CD8-positive, alpha-beta memory T cell (primary cell): ENCODE data around the gene PIK3CD. TPM values are rescaled to one million over a fixed set of nuclear protein-coding genes. Genes with fewer than 3 reads are reported as not detected.

ENCODE experiments used
- CTCF ChIA-PET: fragments of 350-600 bp; sonication (Branson Sonifier 250); formaldehyde crosslinking; loops from one replicate; lab custom pipeline; 2021; ENCODE audit warnings: antibody characterized with exemption; lab: Charles Lee
- POLR2A ChIA-PET: fragments of 350-600 bp; sonication (Branson Sonifier 250); formaldehyde crosslinking; loops from one replicate; lab custom pipeline; 2021; ENCODE audit warnings: antibody characterized with exemption; lab: Charles Lee
- DNase-seq, 5 donors: peaks; one replicate each; pipeline versions ENCODE4 v3.0.0 to v3.0.0-alpha.2; 2020 to 2022; ENCODE audit warnings: mixed read lengths in 1 of 5
- H3K27ac ChIP-seq: one replicate; pipeline ENCODE4 v1.7.0; 2013; ENCODE audit warnings: low read depth, mild to moderate bottlenecking, low read length, moderate library complexity
- H3K27me3 ChIP-seq: 2 replicates; pipeline ENCODE4 v1.7.0; 2013; ENCODE audit warnings: low read length, mild to moderate bottlenecking; ENCODE audit not compliant: insufficient read depth, poor library complexity, severe bottlenecking
- H3K36me3 ChIP-seq: 2 replicates; pipeline ENCODE4 v1.7.0; 2013; ENCODE audit warnings: mild to moderate bottlenecking, low read length, moderate library complexity; ENCODE audit not compliant: insufficient read depth
- H3K4me1 ChIP-seq: 2 replicates; pipeline ENCODE4 v1.7.0; 2013; ENCODE audit warnings: mild to moderate bottlenecking, low read length, moderate library complexity; ENCODE audit not compliant: insufficient read depth
- H3K4me3 ChIP-seq: 2 replicates; pipeline ENCODE4 v1.7.0; 2013; ENCODE audit warnings: mild to moderate bottlenecking, low read length
- H3K9me3 ChIP-seq: 2 replicates; pipeline ENCODE4 v1.7.0; 2013; ENCODE audit warnings: mild to moderate bottlenecking, low read length
- H3K27ac Mint-ChIP-seq, 8 donors: one replicate each; pipeline ENCODE4 v1.8.0; 2020 to 2021; ENCODE audit warnings: mixed read lengths in 8 of 8, mild to moderate bottlenecking in 6 of 8, inconsistent platforms in 3 of 8, moderate library complexity in 3 of 8
- H3K27me3 Mint-ChIP-seq, 2 donors: one replicate each; pipeline ENCODE4 v1.8.0; 2020 to 2021; ENCODE audit warnings: mixed read lengths in 2 of 2, mild to moderate bottlenecking in 1 of 2, moderate library complexity in 1 of 2
- H3K36me3 Mint-ChIP-seq, 3 donors: one replicate each; pipeline ENCODE4 v1.8.0; 2020 to 2021; ENCODE audit warnings: mixed read lengths in 3 of 3, inconsistent platforms in 1 of 3, mild to moderate bottlenecking in 1 of 3
- H3K4me1 Mint-ChIP-seq, 3 donors: one replicate each; pipeline ENCODE4 v1.8.0; 2020 to 2021; ENCODE audit warnings: mixed read lengths in 3 of 3, inconsistent platforms in 1 of 3, mild to moderate bottlenecking in 1 of 3
- H3K4me3 Mint-ChIP-seq, 7 donors: one replicate each; pipeline ENCODE4 v1.8.0; 2020 to 2021; ENCODE audit warnings: mixed read lengths in 7 of 7, mild to moderate bottlenecking in 6 of 7, moderate library complexity in 4 of 7, inconsistent platforms in 2 of 7
- H3K9me3 Mint-ChIP-seq, 5 donors: one replicate each; pipeline ENCODE4 v1.8.0; 2020 to 2022; ENCODE audit warnings: mixed read lengths in 5 of 5, mild to moderate bottlenecking in 3 of 5, moderate library complexity in 2 of 5, inconsistent platforms in 1 of 5
- polyA plus RNA-seq: library from polyadenylated mRNA; unstranded; fragments of 300-500 nt; fragmentation: Illumina TruSeq; gene quantifications from one replicate; pipeline ENCODE4 v1.2.3, GENCODE V29; 2021
- total RNA-seq, 2 experiments: library from RNA; stranded (reverse); gene quantifications; one replicate each; pipeline ENCODE4 v1.2.3, GENCODE V29; 2021

PIK3CD gene
- total and polyA plus RNA-seq, 3 experiments from 2014 or later, result 109 to 165 (median 157) TPM

DNA sequence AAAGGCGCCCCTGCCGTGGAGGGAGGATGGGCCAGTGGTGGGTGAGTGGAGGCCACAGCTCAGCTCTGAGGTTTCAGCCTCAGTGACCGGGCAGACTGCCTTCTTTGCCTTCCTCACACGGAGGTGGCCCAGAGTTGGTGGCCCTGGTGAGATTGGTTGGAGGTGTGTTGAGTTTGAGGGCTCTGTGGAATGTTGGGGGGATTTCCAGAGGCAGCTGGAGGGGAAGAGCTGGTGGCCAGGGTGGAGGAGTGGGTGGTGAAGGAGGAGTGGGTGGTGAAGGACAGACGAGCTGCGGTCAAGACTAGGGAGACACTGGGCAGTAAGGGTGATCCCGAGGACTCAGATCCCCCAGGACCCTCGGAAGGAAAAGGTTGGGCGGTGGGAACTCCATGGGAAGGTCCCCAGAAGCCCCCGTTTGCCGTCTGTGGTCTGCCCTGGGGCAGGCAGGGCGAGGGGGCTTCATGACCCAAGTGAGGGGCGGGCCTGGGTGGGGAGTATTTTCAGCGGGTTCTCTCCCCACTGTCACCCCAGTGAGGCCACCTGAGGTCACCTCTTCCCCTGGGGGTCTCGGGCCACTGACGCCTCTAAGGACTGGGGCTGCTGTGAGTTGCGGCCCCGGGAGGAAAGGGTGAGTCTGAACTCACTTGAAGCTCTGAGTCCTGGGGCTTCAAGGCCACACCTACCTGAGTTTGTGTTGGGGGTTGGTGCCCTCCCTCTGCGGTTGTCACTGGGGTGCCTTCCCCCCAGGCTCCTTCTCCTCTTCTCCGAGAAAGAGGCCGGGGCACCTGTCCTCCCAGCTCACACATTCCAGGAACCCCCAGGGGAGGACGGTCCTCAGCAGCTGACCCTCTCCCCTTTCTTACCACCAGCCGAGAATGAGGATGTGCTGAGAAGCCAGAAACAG is 22.7 kb upstream of the PIK3CD start:
- Histone ChIP-seq H3K9me3 (no peaks in the 10 kb centered on the region), H3K27me3 (no peaks in the 10 kb centered on the region), H3K4me1 (peaks cover 52% of the 10 kb centered on the region), H3K4me3 (peak overlapping the region; percentile 94), H3K27ac (peak overlapping the region; percentile 43), H3K36me3 (no peaks in the 10 kb centered on the region)
- H3K9me3 Mint-ChIP-seq, result peaks cover 0 to 1% (median 0%) of the 10 kb centered on the region in 5 donors
- H3K4me3 Mint-ChIP-seq, result peak overlapping the region; percentile 89 to 98 (median 97)
- CTCF ChIA-PET, result interaction anchor here (0.9 to 8.0 kb wide), 17 partner anchors 13 to 236 kb away, joined by 3 to 280 read pairs (median 10); partner anchors contain the start of gene PIK3CD
- POLR2A ChIA-PET, result interaction anchor here (0.5 to 6.0 kb wide), 13 partner anchors 9 to 131 kb away, joined by 3 to 161 read pairs (median 6); partner anchors contain the start of gene PIK3CD
- peaks cover 0 to 28% (median 2%) of the 10 kb centered on the region in 3 donors for H3K36me3 Mint-ChIP-seq
- peak; percentile 48 to 87 (median 74) for DNase-seq
- H3K4me1 Mint-ChIP-seq, result peaks cover 42 to 72% (median 68%) of the 10 kb centered on the region in 3 donors
- H3K27me3 Mint-ChIP-seq, result no peaks in the 10 kb centered on the region
- H3K27ac Mint-ChIP-seq, result peak overlapping the region; percentile 87 to 98 (median 93)

DNA sequence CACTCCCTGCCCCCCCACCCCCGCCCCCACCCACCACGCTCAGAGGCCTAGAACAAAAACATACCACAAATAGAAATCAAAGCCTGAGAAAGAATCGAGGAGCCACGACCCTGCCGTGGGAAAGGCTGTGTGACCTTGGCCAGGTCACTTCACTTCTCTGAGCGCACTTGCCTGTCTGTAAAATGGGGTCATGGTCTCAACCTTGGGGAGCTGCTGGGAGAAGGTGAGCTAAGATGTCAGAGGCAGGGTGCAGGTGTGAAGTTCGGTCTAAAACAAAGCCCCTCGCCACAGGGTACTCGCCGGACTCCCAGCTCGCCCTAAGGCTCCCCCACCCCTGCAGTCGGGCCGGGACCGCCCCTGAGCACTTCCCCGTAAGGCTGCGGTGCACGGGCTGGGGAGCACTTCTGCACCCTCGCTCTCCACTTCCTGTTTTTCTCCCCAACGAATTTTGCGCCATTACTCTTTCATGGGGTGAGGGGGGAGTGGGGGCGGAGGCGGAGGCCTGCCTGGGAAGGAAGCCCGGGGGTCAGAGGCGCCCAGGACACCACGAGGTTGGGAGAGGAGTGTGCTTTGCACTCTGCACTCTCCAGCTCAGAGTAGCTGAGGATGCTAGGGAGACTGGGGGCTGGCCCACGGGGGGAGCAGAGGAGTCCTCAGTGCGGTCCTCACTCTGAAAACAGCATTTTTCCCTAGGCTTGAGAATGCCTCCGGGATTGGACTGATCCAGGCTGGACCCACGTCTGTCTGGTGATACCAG is 21.9 kb upstream of the PIK3CD start:
- Mint-ChIP-seq H3K4me3 (peak overlapping the region; percentile 89 to 98 (median 97)), H3K27ac (peak overlapping the region; percentile 87 to 98 (median 93)), H3K4me1 (peaks cover 46 to 81% (median 71%) of the 10 kb centered on the region in 3 donors), H3K9me3 (peaks cover 0 to 1% (median 0%) of the 10 kb centered on the region in 5 donors), H3K27me3 (no peaks in the 10 kb centered on the region), H3K36me3 (peaks cover 0 to 34% (median 2%) of the 10 kb centered on the region in 3 donors)
- Histone ChIP-seq H3K4me3 (peak overlapping the region; percentile 94), H3K9me3 (no peaks in the 10 kb centered on the region), H3K36me3 (peaks cover 3% of the 10 kb centered on the region), H3K27me3 (no peaks in the 10 kb centered on the region), H3K4me1 (peaks cover 59% of the 10 kb centered on the region), H3K27ac (peak overlapping the region; percentile 76)
- peak; percentile 59 to 89 (median 75) for DNase-seq
- ChIA-PET POLR2A (interaction anchor here (0.5 to 6.0 kb wide), 13 partner anchors 8 to 131 kb away, joined by 3 to 161 read pairs (median 6); partner anchors contain the start of gene PIK3CD), CTCF (interaction anchor here (0.9 to 8.0 kb wide), 9 partner anchors 14 to 239 kb away, joined by 3 to 280 read pairs (median 8); partner anchors contain the start of gene PIK3CD)

DNA sequence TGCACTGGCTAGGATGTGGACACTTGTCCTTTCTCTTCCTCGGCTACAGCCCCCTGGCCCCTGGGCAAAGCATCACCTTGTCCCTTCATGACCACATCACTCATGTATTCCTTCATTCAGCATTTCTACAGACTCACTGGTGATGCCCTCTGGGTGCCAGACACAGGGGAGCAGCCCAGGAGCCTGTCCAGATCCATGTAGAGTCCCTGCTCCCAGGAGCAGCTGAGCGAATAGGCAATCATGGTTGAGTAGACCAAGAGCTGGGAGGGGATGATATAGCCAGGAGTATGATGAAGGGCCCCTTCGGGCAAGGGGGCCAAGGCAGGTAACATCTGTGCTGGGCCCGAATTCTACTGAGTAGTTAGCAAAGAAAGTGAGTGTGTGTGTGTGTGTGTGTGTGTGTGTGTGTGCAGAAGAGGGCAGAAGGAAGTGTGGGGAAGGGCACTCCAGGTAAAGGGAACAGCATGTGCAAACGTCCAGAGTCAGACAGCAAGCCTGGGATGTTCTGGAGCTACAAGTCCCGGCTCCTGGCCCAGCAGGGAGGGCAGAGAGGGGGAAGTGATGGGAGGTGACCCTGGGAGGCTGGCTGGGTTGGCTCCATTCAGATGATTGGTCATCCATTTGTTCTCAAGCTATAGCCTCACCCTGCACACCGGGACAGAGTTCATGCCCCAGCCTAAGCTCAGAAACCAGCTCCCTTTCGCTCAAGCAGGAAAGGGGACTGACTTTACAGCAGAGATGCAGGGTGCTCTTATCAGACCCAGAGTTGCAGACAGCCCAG is 21.0 kb upstream of the PIK3CD start:
- H3K4me3 ChIP-seq, result peak overlapping the region; percentile 94
- H3K27me3 ChIP-seq, result no peaks in the 10 kb centered on the region
- H3K4me1 Mint-ChIP-seq, result peaks cover 55 to 90% (median 80%) of the 10 kb centered on the region in 3 donors
- no peaks in the 10 kb centered on the region for H3K9me3 ChIP-seq
- DNase-seq, result peak in 1 of 5 donors; percentile 60
- peak overlapping the region; percentile 89 to 98 (median 97) for H3K4me3 Mint-ChIP-seq
- peaks cover 6% of the 10 kb centered on the region for H3K36me3 ChIP-seq
- peaks cover 68% of the 10 kb centered on the region for H3K4me1 ChIP-seq
- H3K27me3 Mint-ChIP-seq, result no peaks in the 10 kb centered on the region
- peaks cover 0 to 43% (median 3%) of the 10 kb centered on the region in 3 donors for H3K36me3 Mint-ChIP-seq
- POLR2A ChIA-PET, result interaction anchor here (0.5 to 6.0 kb wide), 7 partner anchors 8 to 87 kb away, joined by 3 to 161 read pairs (median 9); partner anchors contain the start of gene PIK3CD
- CTCF ChIA-PET, result interaction anchor here (0.6 to 8.0 kb wide), 5 partner anchors 23 to 238 kb away, joined by 3 to 280 read pairs (median 86); partner anchors contain the start of gene PIK3CD
- H3K27ac ChIP-seq, result peak overlapping the region; percentile 76
- H3K9me3 Mint-ChIP-seq, result peaks cover 0 to 1% (median 0%) of the 10 kb centered on the region in 5 donors
- H3K27ac Mint-ChIP-seq, result peak overlapping the region; percentile 87 to 98 (median 93)

DNA sequence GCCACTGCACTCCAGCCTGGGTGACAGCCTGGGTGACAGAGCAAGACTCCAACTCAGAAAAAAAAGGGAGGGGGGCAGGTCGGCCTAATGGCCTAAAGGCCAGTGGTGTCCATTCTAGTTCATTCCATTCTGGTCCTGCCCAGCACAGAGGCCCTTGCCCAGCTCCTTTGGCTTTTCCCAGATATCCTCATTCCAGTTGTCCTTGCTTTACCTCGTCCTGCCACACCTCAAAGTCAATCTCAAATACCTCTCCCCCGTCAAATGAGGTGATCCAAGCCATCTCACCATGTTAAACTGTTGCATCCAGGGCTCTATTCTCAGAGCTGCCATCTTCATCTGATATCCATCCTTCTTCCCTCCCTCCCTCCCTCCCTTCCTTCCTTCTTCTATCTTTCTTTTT is 19.9 kb upstream of the PIK3CD start:
- Histone ChIP-seq H3K4me1 (peaks cover 66% of the 10 kb centered on the region), H3K27ac (no peak overlapping the region), H3K27me3 (no peaks in the 10 kb centered on the region), H3K36me3 (peaks cover 6% of the 10 kb centered on the region), H3K4me3 (no peak overlapping the region), H3K9me3 (no peaks in the 10 kb centered on the region)
- CTCF ChIA-PET, result interaction anchor here (1.6 to 8.0 kb wide), 5 partner anchors 12 to 237 kb away, joined by 3 to 280 read pairs (median 86); partner anchors contain the start of gene PIK3CD
- no peak for DNase-seq
- no peaks in the 10 kb centered on the region for H3K27me3 Mint-ChIP-seq
- H3K36me3 Mint-ChIP-seq, result peaks cover 0 to 51% (median 3%) of the 10 kb centered on the region in 3 donors
- POLR2A ChIA-PET, result interaction anchor here (1.2 to 6.0 kb wide), 4 partner anchors 12 to 86 kb away, joined by 6 to 161 read pairs (median 22); partner anchors contain the start of gene PIK3CD
- peak overlapping the region; percentile 89 to 98 (median 97) for H3K4me3 Mint-ChIP-seq
- peak overlapping the region; percentile 50 to 98 (median 89) for H3K27ac Mint-ChIP-seq
- H3K9me3 Mint-ChIP-seq, result no peaks in the 10 kb centered on the region
- peaks cover 54 to 87% (median 77%) of the 10 kb centered on the region in 3 donors for H3K4me1 Mint-ChIP-seq

DNA sequence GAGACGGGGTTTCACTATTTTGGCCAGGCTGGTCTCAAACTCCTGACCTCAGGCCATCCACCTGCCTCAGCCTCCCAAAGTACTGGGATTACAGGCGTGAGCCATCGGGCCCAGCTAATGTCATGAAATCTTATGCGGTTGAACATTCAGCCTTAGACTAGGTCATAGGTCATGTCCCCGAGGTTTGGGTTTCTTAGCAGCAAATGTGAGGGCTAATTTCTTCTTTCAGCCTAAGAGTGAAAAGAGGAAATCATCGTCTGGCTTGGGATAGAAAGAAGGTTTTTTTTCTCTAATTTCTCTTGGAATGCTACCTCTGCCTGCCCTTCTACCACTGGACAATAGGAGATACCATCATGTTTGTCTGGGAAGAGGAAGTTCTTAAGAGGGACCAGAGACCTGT is 18.0 kb upstream of the PIK3CD start:
- Mint-ChIP-seq H3K36me3 (peaks cover 0 to 61% (median 9%) of the 10 kb centered on the region in 3 donors), H3K4me1 (peaks cover 49 to 86% (median 63%) of the 10 kb centered on the region in 3 donors), H3K27ac (peak overlapping the region in 2 of 8 donors; percentile 19 to 88), H3K9me3 (no peaks in the 10 kb centered on the region), H3K27me3 (no peaks in the 10 kb centered on the region), H3K4me3 (peak overlapping the region in 3 of 7 donors; percentile 8 to 65 (median 25))
- no peak overlapping the region for H3K27ac ChIP-seq
- H3K4me3 ChIP-seq, result no peak overlapping the region
- DNase-seq, result no peak
- H3K36me3 ChIP-seq, result peaks cover 9% of the 10 kb centered on the region
- no peaks in the 10 kb centered on the region for H3K27me3 ChIP-seq
- H3K4me1 ChIP-seq, result peaks cover 54% of the 10 kb centered on the region
- ChIA-PET POLR2A (no interaction called here), CTCF (no interaction called here)
- H3K9me3 ChIP-seq, result no peaks in the 10 kb centered on the region

DNA sequence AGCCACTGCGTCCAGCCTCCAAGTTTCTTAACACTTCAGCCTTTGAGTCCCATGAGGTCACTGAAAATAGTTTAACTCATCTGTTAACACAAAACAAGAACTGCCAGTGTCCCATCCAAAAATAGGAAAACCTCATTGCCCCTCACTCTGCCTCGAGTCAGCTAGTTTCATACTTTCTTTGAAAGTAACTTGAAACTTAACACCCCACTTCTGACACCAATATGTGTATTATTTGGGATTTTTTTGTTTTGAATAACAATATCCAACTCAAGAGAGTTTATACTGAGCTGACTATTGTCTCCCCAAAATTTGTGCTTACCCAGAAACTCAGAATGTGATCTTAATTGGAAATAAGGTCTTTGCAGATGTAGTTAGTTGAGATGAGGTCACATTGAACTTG is 16.9 kb upstream of the PIK3CD start:
- H3K4me3 Mint-ChIP-seq, result peak overlapping the region in 1 of 7 donors; percentile 48
- Histone ChIP-seq H3K27ac (no peak overlapping the region), H3K4me1 (peaks cover 58% of the 10 kb centered on the region), H3K9me3 (no peaks in the 10 kb centered on the region), H3K36me3 (peaks cover 9% of the 10 kb centered on the region), H3K4me3 (no peak overlapping the region), H3K27me3 (no peaks in the 10 kb centered on the region)
- H3K27ac Mint-ChIP-seq, result peak overlapping the region in 4 of 8 donors; percentile 1 to 71 (median 35)
- H3K4me1 Mint-ChIP-seq, result peaks cover 51 to 87% (median 62%) of the 10 kb centered on the region in 3 donors
- POLR2A ChIA-PET, result no interaction called here
- no peak for DNase-seq
- peaks cover 0 to 62% (median 12%) of the 10 kb centered on the region in 3 donors for H3K36me3 Mint-ChIP-seq
- H3K9me3 Mint-ChIP-seq, result no peaks in the 10 kb centered on the region
- CTCF ChIA-PET, result no interaction called here
- no peaks in the 10 kb centered on the region for H3K27me3 Mint-ChIP-seq
